ENCODE results near the gene PEAR1. TPM values are rescaled to one million over a fixed set of nuclear protein-coding genes. Genes with fewer than 3 reads are reported as not detected.

The PEAR1 gene
- total RNA-seq, 1 donor = 17.0 TPM

DNA sequence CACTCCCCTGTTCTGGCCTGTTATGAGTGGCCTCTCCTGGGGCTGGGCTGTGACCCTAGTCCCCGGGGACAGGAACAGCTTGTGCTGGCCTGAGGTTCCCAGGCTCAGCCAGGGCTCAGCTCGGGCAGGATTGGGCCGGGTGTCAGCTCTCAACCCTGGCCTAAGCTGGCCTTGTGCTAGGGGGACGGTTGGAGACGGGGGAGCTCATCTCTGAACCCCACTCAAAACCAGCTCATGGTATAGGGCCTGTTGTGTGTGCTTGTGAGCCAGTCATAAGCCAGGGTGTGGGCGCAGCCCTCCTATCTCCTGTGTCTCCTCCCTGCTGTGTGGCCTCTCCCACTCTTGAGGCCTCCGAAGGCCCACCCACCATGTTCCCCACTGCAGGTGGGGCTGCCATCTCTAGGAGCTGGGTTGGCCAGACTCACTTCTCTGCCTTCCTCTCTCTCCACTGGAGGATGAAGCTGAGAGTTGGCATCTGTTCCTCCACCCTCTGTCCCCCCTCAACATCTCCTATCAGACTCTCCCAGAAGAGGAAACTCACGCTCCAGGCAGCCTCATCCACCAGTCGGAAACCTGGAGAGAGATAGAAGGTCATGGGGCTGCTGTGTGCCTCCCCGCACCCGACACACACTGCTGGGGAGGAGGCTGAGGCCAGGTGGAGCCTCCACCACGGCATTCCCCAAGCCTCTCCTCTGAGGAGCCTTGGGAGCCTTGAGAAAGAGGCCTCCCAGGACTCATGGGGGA is 1.4 kb downstream of the PEAR1 start:
- no peak for TF ChIP-seq CTCF (IDR thresholded peaks at IDR 0.05; ENCODE audit: extremely low read depth, low read depth, low read length)
- Histone ChIP-seq H3K4me1 (ENCODE audit: insufficient read depth, low read length) (peaks cover 68% of the 10 kb centered on the region), H4K20me1 (ENCODE audit: insufficient read depth, low read length) (peaks cover 3% of the 10 kb centered on the region), H2AFZ (ENCODE audit: low read length) (peak overlapping the region; percentile 60), H3K27me3 (ENCODE audit: insufficient read depth, low read length) (no peaks in the 10 kb centered on the region), H3K4me2 (ENCODE audit: insufficient read depth, low read length) (peak overlapping the region; percentile 90), H3K36me3 (ENCODE audit: insufficient read depth, low read length) (no peaks in the 10 kb centered on the region), H3K27ac (ENCODE audit: low read depth, low read length) (peak overlapping the region; percentile 100), H3K79me2 (ENCODE audit: insufficient read depth, low read length) (peaks cover 42% of the 10 kb centered on the region), H3K9me3 (ENCODE audit: low read depth, low read length) (no peaks in the 10 kb centered on the region), H3K4me3 (ENCODE audit: insufficient read depth, low read length) (peak overlapping the region; percentile 75)
- no peak for DNase-seq (ENCODE audit: insufficient read length, low spot score, missing footprints)

GRCh38 chr1:156895455-156895812 is 1.9 kb downstream of the PEAR1 start:
- Histone ChIP-seq H3K36me3 (ENCODE audit: insufficient read depth, low read length) (no peaks in the 10 kb centered on the region), H4K20me1 (ENCODE audit: insufficient read depth, low read length) (peaks cover 4% of the 10 kb centered on the region), H2AFZ (ENCODE audit: low read length) (peak overlapping the region; percentile 60), H3K4me3 (ENCODE audit: insufficient read depth, low read length) (peak overlapping the region; percentile 75), H3K4me2 (ENCODE audit: insufficient read depth, low read length) (peak overlapping the region; percentile 90), H3K4me1 (ENCODE audit: insufficient read depth, low read length) (peaks cover 74% of the 10 kb centered on the region), H3K27ac (ENCODE audit: low read depth, low read length) (peak overlapping the region; percentile 100), H3K27me3 (ENCODE audit: insufficient read depth, low read length) (no peaks in the 10 kb centered on the region), H3K79me2 (ENCODE audit: insufficient read depth, low read length) (peaks cover 47% of the 10 kb centered on the region), H3K9me3 (ENCODE audit: low read depth, low read length) (no peaks in the 10 kb centered on the region)
- DNase-seq (ENCODE audit: insufficient read length, low spot score, missing footprints) = no peak
- TF ChIP-seq CTCF (IDR thresholded peaks at IDR 0.05; ENCODE audit: extremely low read depth, low read depth, low read length) = no peak

DNA sequence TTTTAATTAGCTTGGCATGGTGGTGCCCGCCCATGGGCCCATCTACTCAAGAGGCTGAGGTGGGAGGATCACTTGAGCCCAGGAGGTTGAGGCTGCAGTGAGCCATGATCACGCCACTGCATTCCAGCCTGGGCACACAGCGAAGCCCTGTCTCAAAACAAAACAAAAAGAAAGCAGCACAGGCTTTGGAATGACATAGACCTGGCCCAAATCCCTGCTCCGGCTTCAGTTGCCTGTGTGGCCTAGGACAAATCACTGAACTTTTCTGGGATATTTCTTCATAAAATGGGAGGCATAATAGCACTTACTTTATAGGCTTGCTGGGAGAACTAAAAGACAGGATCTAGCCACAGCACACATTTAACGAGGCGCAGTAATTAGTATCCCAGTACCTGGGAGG is 2.4 kb downstream of the PEAR1 start:
- Histone ChIP-seq H3K79me2 (ENCODE audit: insufficient read depth, low read length) (peaks cover 52% of the 10 kb centered on the region), H3K27ac (ENCODE audit: low read depth, low read length) (peak overlapping the region; percentile 100), H3K4me3 (ENCODE audit: insufficient read depth, low read length) (peak overlapping the region; percentile 61), H2AFZ (ENCODE audit: low read length) (no peak overlapping the region), H4K20me1 (ENCODE audit: insufficient read depth, low read length) (peaks cover 7% of the 10 kb centered on the region), H3K4me2 (ENCODE audit: insufficient read depth, low read length) (peak overlapping the region; percentile 90), H3K27me3 (ENCODE audit: insufficient read depth, low read length) (no peaks in the 10 kb centered on the region), H3K4me1 (ENCODE audit: insufficient read depth, low read length) (peaks cover 79% of the 10 kb centered on the region), H3K36me3 (ENCODE audit: insufficient read depth, low read length) (no peaks in the 10 kb centered on the region), H3K9me3 (ENCODE audit: low read depth, low read length) (no peaks in the 10 kb centered on the region)
- TF ChIP-seq CTCF (IDR thresholded peaks at IDR 0.05; ENCODE audit: extremely low read depth, low read depth, low read length) = no peak
- no peak for DNase-seq (ENCODE audit: insufficient read length, low spot score, missing footprints)

- peaks cover 85% of the 10 kb centered on the region for H3K4me1 ChIP-seq (ENCODE audit: insufficient read depth, low read length)
- H3K9me3 ChIP-seq (ENCODE audit: low read depth, low read length) = no peaks in the 10 kb centered on the region
- H3K4me3 ChIP-seq (ENCODE audit: insufficient read depth, low read length) = peak overlapping the region; percentile 61
- H3K36me3 ChIP-seq (ENCODE audit: insufficient read depth, low read length) = no peaks in the 10 kb centered on the region
- H3K79me2 ChIP-seq (ENCODE audit: insufficient read depth, low read length) = peaks cover 58% of the 10 kb centered on the region
- H4K20me1 ChIP-seq (ENCODE audit: insufficient read depth, low read length) = peaks cover 7% of the 10 kb centered on the region
- H3K27me3 ChIP-seq (ENCODE audit: insufficient read depth, low read length) = no peaks in the 10 kb centered on the region
- H3K27ac ChIP-seq (ENCODE audit: low read depth, low read length) = peak overlapping the region; percentile 100
- DNase-seq (ENCODE audit: insufficient read length, low spot score, missing footprints) = peak; percentile 98
- no peak for TF ChIP-seq CTCF (IDR thresholded peaks at IDR 0.05; ENCODE audit: extremely low read depth, low read depth, low read length)
- peak overlapping the region; percentile 90 for H3K4me2 ChIP-seq (ENCODE audit: insufficient read depth, low read length)
- H2AFZ ChIP-seq (ENCODE audit: low read length) = no peak overlapping the region
Measured at GRCh38 chr1:156896490-156897033, 3.0 kb downstream of the PEAR1 start.

Measured in osteoblast (primary cell).